Fibroblast of the aortic adventitia (primary cell): Measurements from ENCODE around the gene GPR183. TPM values are rescaled to one million over a fixed set of nuclear protein-coding genes. Genes with fewer than 3 reads are reported as not detected.

Source experiments
- DNase-seq: peaks from one replicate; pipeline ENCODE4 v3.0.0-alpha.2; 2010; ENCODE audit warnings: low read depth
- H3K4me3 ChIP-seq: 2 replicates; pipeline ENCODE4 v1.5.1; 2011; ENCODE audit warnings: low read depth, mild to moderate bottlenecking, control low read depth, low read length, moderate library complexity
- total RNA-seq: library from RNA; depleted of rRNA; stranded (reverse); fragments of >200 nt; gene quantifications from 2 replicates; pipeline ENCODE4 v1.2.3, GENCODE V29; 2012; ENCODE audit warnings: low replicate concordance
- TF ChIP-seq, protein P1 (sequence below): IDR thresholded peaks from 2 replicates; pipeline ENCODE4 v1.5.1; 2011; ENCODE audit warnings: mild to moderate bottlenecking, low read length, control low read depth, inconsistent platforms; ENCODE audit not compliant: insufficient read depth

The GPR183 gene
- total RNA-seq, 1 donor: not detected

DNA sequence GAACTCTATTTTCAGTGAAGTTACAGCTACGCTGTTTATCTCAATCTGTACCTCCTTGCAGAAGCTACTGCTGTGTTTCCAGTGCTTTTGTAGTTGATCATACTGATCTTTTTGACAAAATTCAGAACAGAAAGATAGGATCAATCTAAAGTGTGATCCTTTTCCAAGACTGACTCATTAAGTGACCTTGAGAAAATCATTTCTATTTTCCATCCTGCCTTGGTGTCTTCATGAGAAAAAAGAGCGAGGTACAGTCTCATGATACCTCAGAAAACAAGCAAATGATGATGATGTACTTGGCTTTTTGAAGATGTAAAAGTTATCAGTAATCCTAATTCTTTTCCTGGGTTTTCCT is 46.0 kb upstream of the GPR183 start:
- TF ChIP-seq, protein P1, sequence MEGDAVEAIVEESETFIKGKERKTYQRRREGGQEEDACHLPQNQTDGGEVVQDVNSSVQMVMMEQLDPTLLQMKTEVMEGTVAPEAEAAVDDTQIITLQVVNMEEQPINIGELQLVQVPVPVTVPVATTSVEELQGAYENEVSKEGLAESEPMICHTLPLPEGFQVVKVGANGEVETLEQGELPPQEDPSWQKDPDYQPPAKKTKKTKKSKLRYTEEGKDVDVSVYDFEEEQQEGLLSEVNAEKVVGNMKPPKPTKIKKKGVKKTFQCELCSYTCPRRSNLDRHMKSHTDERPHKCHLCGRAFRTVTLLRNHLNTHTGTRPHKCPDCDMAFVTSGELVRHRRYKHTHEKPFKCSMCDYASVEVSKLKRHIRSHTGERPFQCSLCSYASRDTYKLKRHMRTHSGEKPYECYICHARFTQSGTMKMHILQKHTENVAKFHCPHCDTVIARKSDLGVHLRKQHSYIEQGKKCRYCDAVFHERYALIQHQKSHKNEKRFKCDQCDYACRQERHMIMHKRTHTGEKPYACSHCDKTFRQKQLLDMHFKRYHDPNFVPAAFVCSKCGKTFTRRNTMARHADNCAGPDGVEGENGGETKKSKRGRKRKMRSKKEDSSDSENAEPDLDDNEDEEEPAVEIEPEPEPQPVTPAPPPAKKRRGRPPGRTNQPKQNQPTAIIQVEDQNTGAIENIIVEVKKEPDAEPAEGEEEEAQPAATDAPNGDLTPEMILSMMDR: no peak
- no peak for DNase-seq
- no peak overlapping the region for H3K4me3 ChIP-seq

DNA sequence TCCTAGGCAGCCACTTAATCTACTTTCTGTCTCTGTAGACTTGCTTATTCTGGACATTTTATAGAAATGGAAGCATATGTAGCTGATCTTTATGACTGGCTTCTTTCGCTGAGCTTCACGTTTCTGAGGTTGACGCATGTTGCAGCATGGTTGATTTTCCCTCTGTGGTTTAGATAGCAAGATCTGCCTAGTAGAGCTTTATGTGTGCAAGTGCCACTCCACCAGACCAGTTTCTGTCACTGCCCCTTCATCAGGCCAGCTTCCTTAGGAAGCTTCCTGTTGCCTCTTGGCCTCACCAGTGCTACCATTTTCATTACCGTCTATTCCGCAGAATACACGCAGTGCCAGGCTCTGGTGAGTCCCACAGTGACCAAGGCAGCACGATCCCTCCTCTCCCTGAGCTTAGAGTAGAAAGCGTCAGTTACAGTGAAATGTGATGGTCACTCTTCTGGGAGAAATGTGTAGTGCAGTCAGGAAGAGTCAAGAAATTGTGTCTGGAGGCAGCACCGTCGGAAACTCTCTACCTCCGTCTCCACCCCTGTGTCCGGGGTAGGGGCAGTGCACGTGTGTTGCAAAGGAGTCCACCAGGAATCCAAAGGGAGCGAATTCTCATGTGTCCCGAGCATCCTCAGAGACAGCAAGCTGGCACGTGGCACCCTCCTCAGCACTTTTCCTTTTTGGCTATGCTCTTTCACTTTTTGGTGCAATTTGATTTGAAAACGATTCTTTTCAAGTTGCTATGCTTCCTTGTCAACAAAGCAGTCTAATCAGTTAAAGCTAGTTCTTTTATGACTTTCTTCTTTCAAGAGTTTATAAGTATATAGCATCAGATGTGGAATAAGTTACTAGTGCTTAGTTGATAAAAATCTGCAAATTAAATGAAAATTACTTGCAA is 45.4 kb upstream of the GPR183 start:
- DNase-seq: no peak
- no peak overlapping the region for H3K4me3 ChIP-seq
- TF ChIP-seq, protein P1: no peak

DNA sequence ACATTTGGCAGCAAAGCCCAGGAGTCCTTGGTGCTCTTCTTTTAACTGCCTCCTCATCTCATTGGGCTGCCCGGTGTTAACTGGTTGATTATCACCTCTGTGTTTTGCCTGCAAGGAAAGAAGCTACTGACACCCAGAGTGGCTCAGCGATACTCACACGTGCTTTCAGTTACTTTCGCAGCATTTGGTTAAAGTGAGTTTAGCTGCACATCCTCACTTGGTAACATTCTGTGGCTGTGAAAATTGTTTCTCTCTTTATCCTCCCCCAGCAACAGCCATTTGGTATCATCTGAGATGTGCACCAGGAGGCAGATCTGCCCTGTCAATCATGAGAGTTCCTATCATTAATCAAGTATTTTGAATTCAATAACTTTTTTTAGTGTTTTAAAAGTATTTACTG is 44.6 kb upstream of the GPR183 start:
- no peak overlapping the region for H3K4me3 ChIP-seq
- DNase-seq: no peak
- TF ChIP-seq, protein P1: no peak

DNA sequence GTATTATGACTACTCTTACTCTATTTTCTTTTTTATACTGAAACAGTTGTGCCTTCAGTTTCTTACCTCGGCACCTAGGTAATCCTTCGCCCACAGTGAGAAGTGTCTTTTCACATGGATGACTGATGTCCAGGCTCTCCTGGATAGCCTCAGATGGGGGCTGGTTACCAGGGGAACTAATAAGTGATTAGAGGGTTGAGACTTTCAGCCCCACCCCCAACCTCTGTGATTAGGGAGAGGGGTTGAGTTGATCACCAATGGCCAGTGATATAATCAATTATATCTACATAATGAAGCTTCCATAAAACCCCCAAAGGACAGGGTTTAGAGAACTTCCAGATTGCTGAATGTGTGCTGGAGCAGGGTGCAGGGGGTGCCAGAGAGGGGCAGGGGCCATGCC is 43.0 kb upstream of the GPR183 start:
- no peak overlapping the region for H3K4me3 ChIP-seq
- DNase-seq: no peak
- TF ChIP-seq, protein P1: no peak

DNA sequence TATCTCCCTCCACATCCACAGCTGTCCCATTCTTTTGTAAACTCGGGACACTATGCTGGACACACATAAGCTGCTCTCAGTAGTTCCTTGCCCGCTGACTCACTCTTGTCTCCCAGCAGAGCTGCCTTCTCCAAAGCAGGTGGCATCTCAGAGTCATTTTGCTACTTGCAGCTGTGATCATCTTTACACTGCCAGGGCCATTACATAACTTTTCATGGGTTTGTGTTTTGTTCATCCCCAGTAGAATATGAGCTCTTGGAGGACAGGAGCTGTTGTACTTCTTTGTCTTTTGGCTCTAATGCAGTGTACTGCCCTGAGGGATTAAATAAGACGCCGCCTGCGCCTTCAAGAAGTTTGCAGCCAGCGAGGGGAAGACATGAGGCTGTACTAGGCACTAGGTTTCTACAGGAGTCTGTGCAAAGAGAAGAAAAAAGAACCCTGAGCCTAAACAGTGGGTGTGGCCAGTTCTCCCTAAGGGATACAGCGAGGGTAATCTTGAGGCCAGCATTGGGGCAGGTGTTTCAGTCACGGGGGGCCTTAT is 40.8 kb upstream of the GPR183 start:
- TF ChIP-seq, protein P1: no peak
- H3K4me3 ChIP-seq: no peak overlapping the region
- DNase-seq: no peak

DNA sequence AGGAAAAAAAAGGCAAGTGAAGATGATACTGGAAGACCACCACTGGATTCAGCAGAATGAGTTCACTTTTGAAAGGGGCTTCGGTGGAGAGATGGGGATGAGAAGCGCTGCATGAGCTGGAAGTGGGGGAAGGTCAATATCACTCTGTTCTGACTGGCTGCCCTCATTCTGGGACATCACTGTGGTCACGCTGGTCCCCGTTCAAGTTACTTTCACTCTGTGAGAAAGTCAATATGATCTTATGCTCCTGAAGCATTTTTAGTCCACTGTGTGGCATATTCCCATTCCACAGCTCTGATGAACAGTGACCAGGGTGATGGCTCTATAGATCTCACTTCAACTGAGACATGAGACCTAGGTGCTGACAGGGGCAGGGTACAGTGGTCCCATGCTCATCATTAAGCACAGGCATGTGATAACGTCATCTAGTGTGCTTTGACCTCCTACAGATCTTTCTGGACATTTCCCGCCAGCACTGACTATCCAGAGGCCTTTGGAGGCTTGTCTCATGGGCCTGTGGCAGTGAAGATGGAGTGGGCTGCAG is 40.2 kb upstream of the GPR183 start:
- no peak overlapping the region for H3K4me3 ChIP-seq
- DNase-seq: no peak
- TF ChIP-seq, protein P1: no peak
